Psoas muscle (tissue), 8 donors: ENCODE results near the gene TERT. TPM values are rescaled to one million over a fixed set of nuclear protein-coding genes. Genes with fewer than 3 reads are reported as not detected.

Experiments used
- ATAC-seq, 4 donors: fragments of 200-7000 bp; cut with Tn5 transposase; one replicate each; pipeline ENCODE4 v1.9.1; 2020; ENCODE audit warnings: moderate library complexity in 3 of 4, mild to moderate bottlenecking in 2 of 4
- DNase-seq, 2 donors: peaks; one replicate each; pipeline ENCODE4 v3.0.0-alpha.2; 2020
- H3K27ac ChIP-seq: fragments of 200-600 bp; one replicate; pipeline ENCODE4 v1.8.0; 2022
- H3K27me3 ChIP-seq, 3 donors: fragments of 200-600 bp in 1 of 3; one replicate each; pipeline versions ENCODE4 v1.6.1 to v1.8.0; 2013 to 2022; ENCODE audit warnings: low read length in 2 of 3, mild to moderate bottlenecking in 2 of 3, moderate library complexity in 1 of 3; ENCODE audit not compliant: insufficient read depth in 3 of 3
- H3K36me3 ChIP-seq, 2 donors: fragments of 200-600 bp in 1 of 2; one replicate each; pipeline versions ENCODE4 v1.6.1 to v1.8.0; 2013 to 2022; ENCODE audit warnings: low read depth in 1 of 2, mild to moderate bottlenecking in 1 of 2, moderate library complexity in 1 of 2; ENCODE audit not compliant: insufficient read depth in 1 of 2
- H3K4me1 ChIP-seq: fragments of 200-600 bp; one replicate; pipeline ENCODE4 v1.8.0; 2022
- H3K4me3 ChIP-seq: fragments of 200-600 bp; one replicate; pipeline ENCODE4 v1.8.0; 2022; ENCODE audit warnings: mild to moderate bottlenecking
- H3K9me3 ChIP-seq: fragments of 200-600 bp; one replicate; pipeline ENCODE4 v1.8.0; 2022
- CTCF ChIP-seq: fragments of 200-600 bp; IDR thresholded peaks from one replicate; pipeline ENCODE4 v1.8.0; 2022; ENCODE audit warnings: antibody characterized with exemption
- WGBS, 3 donors: extraction: QIAGEN DNeasy Blood & Tissue Kit; methylation state at CpG; one replicate each; pipeline versions ENCODE4 v1.1.6 to v1.1.7; 2013; 5-methylcytosine and 5-hydroxymethylcytosine counted together
- intact Hi-C, 2 donors: fragments of 100-400 bp; cut with DNase I; formaldehyde crosslinking; loops; one replicate each; pipeline versions ENCODE4 v1.11.0 to v1.14.2; 2022
- polyA plus RNA-seq, 3 donors: library from polyadenylated mRNA; stranded (reverse); fragments of 200-250 nt; gene quantifications; one replicate each; pipeline ENCODE4 v1.2.3, GENCODE V29; 2013
- total RNA-seq, 4 donors: library from RNA; stranded (reverse); fragmentation: NEBNext Ultra II Directional in 2 of 4; extraction: Animal tissue kit (Norgen Biotek cat#: 25700) in 2 of 4; gene quantifications; one replicate each; pipeline versions ENCODE4 v1.2.1 to v1.2.4, GENCODE V29; 2021 to 2023
- donor health status: healthy with polysubstance abuse.
- donor health status: DM: no; HTN: no; CAD: no; lungs with moderate emphysema.
- donor health status: Bipolar disorder and iron deficiency.
- donor health status: healthy.
- donor health status: DM: yes; HTN: yes; CAD: no.
- donor health status: DM: no; HTN: no; CAD: no.
- donor health status: DM: no; HTN: no; CAD: no.
- donor health status: DM: yes; HTN: yes; CAD: no.

The TERT gene
- total and polyA plus RNA-seq, 7 donors, result not detected

GRCh38 chr5:1207555-1207954, 87.3 kb downstream of the TERT start:
- no peaks in the 10 kb centered on the region for H3K9me3 ChIP-seq
- H3K4me1 ChIP-seq, result no peaks in the 10 kb centered on the region
- no peak overlapping the region for H3K27ac ChIP-seq
- ATAC-seq (no peak), DNase-seq (no peak)
- no peak overlapping the region for H3K4me3 ChIP-seq
- H3K27me3 ChIP-seq, result peaks cover 0 to 61% (median 8%) of the 10 kb centered on the region in 3 donors
- TF ChIP-seq CTCF, result no peak
- H3K36me3 ChIP-seq, result no peaks in the 10 kb centered on the region
- intact Hi-C loops, result no loop called here
- WGBS, 3 donors, result 61 to 73% (median 64%) methylated on average over 6 of the region's 6 CpGs

- no peak for TF ChIP-seq CTCF
- H3K27me3 ChIP-seq, result peaks cover 0 to 67% (median 8%) of the 10 kb centered on the region in 3 donors
- ATAC-seq, result no peak
These were observed 88.1 kb downstream of the TERT start for GRCh38 chr5:1206521-1207412.

GRCh38 chr5:1205255-1206180, 89.3 kb downstream of the TERT start:
- no peak for TF ChIP-seq CTCF
- Histone ChIP-seq H3K27me3 (peaks cover 0 to 71% (median 11%) of the 10 kb centered on the region in 3 donors), H3K9me3 (no peaks in the 10 kb centered on the region), H3K4me3 (no peak overlapping the region), H3K27ac (no peak overlapping the region), H3K4me1 (no peaks in the 10 kb centered on the region), H3K36me3 (no peaks in the 10 kb centered on the region)
- ATAC-seq (no peak), DNase-seq (no peak)
- intact Hi-C loops, result no loop called here
- WGBS, 3 donors, result 60 to 70% (median 63%) methylated on average over 11 of the region's 11 CpGs

More at GRCh38 chr5:1206521-1207412, 88.1 kb downstream of the TERT start:
- Histone ChIP-seq H3K27ac (no peak overlapping the region), H3K9me3 (no peaks in the 10 kb centered on the region), H3K4me1 (no peaks in the 10 kb centered on the region), H3K4me3 (no peak overlapping the region), H3K36me3 (no peaks in the 10 kb centered on the region)
- intact Hi-C loops, result no loop called here
- 58 to 59% (median 59%) methylated on average over 41 to 49 of the region's 49 CpGs for WGBS, 3 donors
- peak in 1 of 2 donors; percentile 8 for DNase-seq

- Histone ChIP-seq H3K4me1 (no peaks in the 10 kb centered on the region), H3K36me3 (no peaks in the 10 kb centered on the region), H3K4me3 (no peak overlapping the region), H3K9me3 (no peaks in the 10 kb centered on the region), H3K27me3 (peaks cover 0 to 72% (median 15%) of the 10 kb centered on the region in 3 donors), H3K27ac (no peak overlapping the region)
- DNase-seq (peak in 1 of 2 donors; percentile 5), ATAC-seq (no peak)
- 16 to 22% (median 21%) methylated on average over 18 of the region's 18 CpGs for WGBS, 3 donors
- no peak for TF ChIP-seq CTCF
- intact Hi-C loops, result no loop called here
These were observed 90.1 kb downstream of the TERT start for GRCh38 chr5:1204693-1205242.
